AG10803 (cell line): Measurements from ENCODE around the gene ELN.

ENCODE experiments used
- DNase-seq: peaks from one replicate; pipeline ENCODE4 v3.0.0; 2010; ENCODE audit warnings: low read depth
- H3K4me3 ChIP-seq: 2 replicates; pipeline ENCODE4 v1.5.1; 2011; ENCODE audit warnings: mild to moderate bottlenecking, low read length, control low read depth
- TF ChIP-seq, protein P1 (sequence below): conservative IDR thresholded peaks from 2 replicates; pipeline ENCODE4 v1.5.1; 2011; ENCODE audit warnings: mild to moderate bottlenecking, low read length, control low read depth, inconsistent platforms

ELN gene

DNA sequence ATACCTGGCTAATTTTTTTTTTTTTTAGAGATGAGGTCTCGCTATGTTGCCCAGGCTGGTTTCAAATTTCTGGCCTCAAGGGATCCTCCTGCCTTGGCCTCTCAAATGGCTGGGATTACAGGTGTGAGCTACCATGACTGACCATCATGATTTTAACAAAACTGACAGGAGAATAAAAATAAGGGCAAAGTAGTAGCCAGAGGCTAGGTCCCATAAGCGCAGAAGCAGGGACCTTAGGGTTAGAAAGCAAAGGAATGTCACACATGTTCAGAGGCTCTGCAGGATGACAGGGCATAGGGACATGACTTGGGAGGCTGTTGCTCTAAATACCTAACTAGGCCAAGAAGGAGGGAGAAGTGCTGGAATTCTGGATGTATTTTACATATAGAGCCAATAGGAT is 50.5 kb downstream of the ELN start:
- no peak overlapping the region for H3K4me3 ChIP-seq
- TF ChIP-seq, protein P1, sequence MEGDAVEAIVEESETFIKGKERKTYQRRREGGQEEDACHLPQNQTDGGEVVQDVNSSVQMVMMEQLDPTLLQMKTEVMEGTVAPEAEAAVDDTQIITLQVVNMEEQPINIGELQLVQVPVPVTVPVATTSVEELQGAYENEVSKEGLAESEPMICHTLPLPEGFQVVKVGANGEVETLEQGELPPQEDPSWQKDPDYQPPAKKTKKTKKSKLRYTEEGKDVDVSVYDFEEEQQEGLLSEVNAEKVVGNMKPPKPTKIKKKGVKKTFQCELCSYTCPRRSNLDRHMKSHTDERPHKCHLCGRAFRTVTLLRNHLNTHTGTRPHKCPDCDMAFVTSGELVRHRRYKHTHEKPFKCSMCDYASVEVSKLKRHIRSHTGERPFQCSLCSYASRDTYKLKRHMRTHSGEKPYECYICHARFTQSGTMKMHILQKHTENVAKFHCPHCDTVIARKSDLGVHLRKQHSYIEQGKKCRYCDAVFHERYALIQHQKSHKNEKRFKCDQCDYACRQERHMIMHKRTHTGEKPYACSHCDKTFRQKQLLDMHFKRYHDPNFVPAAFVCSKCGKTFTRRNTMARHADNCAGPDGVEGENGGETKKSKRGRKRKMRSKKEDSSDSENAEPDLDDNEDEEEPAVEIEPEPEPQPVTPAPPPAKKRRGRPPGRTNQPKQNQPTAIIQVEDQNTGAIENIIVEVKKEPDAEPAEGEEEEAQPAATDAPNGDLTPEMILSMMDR = no peak
- DNase-seq = no peak

DNA sequence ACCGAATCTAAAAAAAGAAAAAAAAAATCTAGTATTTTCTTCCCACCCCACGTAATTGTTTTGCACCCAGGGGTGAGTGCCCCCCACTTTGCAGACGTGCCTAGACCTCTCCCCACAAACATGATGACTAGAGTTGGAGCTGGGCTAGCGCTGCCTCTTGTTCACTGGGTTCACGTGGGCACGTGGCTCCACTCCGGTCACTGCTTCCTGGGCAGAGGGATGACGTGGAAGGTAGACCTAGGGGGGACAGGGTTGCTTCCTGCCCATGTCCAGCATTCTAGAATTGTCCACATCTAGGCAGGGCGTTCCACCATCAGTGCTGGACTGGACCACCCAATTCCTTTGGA is 54.8 kb downstream of the ELN start:
- H3K4me3 ChIP-seq = no peak overlapping the region
- TF ChIP-seq, protein P1 = no peak
- no peak for DNase-seq

DNA sequence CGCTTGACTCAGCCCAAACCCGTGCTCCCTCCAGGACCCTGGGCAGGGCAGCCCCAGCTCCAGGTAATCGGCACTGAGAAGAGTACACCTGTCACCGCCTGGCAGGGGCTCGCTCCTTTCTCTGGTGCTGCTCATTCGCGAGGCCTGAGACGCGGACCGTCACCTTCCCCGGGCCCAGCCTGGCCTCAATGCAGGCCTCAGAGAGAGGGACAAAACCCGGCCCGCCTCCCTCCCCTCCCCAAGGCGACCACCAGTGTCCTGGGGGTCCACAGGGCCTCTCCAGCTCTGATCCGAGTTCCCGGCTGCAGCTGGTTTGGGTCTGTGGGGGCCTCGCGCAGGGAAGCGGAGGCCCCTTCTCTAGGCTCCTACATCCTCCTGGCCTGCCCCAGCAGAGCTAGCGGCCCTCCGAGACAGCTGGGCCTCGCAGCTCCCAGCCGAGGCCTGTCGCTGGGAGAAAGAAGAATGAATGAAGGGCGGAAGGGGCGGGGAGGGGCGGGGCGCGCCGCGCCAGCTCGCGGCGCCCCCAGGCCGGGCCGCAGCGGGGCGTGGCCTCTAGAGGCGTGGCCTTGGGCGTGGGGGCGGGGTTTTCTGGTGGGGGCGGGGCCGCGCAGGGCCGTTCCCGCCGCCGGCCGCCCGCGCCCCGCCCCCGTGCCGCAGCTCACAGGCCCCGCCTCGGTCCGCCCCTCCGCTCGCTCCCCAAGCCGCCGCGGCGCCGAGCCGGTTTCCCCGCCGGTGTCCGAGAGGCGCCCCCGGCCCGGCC is 55.3 kb downstream of the ELN start, which contains the start of gene LIMK1:
Gene LIMK1, plus strand, starts transcription at position 688 of the 760 bp plus-strand sequence. CDS start 187 bp downstream, outside the sequence.
- peak within 1 kb of the TSS; percentile 69 for H3K4me3 ChIP-seq
- peak; percentile 64 for DNase-seq
- TF ChIP-seq, protein P1 = no peak

DNA sequence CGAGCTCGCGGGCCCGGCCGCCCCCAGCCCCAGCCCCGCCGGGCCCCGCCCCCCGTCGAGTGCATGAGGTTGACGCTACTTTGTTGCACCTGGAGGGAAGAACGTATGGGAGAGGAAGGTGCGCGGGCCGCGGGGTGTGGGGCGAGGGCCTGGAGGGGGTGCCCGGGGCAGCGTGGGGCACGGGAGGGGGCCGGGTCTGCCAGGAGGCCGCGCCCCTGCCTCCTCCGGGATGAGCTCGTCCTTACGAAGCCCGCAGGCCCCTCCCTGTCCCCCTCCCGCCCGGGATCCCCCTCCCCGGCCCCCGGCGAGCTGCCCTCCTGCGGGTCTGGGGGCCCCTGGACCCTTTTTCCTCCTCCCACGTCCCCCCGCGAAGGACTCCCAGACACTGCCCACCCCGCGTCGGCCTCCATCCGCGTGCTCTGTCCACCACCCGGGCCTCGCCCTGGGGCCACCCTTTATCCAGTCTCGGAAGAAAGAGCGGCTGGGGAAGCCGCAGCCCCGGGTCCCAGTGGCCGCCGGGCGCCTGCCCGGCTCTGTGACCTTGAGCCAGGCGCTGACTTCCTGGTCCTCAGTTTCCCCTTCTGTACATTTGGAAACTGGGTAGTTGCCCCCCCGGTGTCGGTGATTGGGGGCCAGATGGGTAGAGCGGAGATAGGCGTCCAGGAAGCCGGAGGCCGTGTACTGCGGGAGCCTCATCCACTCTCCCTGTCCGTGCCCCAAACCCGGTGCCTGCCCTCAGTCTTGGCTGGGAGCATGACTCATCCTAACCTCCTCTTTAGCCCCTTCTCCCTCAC is 56.2 kb downstream of the ELN start:
- TF ChIP-seq, protein P1 = no peak
- H3K4me3 ChIP-seq = peak overlapping the region; percentile 69
- DNase-seq = peak; percentile 56

DNA sequence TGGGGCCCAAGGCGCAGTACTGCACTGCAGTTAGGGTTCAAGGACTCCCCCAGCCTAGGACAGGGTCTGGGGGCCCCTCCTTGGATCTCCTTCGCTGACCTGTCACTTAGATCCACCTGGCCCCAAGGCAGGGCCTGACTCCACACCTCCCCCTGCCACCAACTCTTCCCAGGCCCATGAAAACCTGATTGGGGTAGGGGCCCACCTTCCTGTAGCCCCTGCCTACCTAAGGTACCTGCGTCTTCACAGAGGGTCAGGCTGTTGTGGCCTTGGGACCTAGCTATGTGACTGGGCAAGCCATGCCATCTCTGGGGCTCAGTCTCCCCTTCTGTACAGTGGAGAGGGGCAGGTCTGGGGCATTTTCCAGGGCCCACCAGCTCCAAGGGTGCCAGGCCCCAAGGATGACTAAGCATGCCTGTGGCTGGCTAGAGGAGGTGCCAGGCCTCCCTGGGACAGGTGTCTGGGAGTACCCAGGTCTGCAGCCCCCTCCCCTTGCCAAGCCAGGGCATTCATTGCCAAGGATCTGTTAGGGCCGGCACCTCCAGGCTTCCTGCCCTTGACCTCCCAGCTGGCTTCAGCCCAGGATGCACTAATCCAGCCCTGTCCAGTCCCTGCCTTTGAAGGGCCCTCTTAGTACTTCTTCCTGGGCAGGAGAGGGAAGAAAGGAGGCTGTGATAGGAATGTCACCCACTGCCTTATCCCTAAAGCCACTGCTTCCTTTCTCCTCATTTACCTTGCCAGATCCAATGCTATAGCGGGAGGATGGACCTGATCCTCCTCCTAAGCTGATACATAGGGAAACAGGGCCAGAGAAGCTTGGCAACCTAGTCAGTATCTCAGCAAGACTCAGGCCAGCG is 57.0 kb downstream of the ELN start:
- H3K4me3 ChIP-seq = peak overlapping the region; percentile 69
- TF ChIP-seq, protein P1 = no peak
- DNase-seq = no peak

DNA sequence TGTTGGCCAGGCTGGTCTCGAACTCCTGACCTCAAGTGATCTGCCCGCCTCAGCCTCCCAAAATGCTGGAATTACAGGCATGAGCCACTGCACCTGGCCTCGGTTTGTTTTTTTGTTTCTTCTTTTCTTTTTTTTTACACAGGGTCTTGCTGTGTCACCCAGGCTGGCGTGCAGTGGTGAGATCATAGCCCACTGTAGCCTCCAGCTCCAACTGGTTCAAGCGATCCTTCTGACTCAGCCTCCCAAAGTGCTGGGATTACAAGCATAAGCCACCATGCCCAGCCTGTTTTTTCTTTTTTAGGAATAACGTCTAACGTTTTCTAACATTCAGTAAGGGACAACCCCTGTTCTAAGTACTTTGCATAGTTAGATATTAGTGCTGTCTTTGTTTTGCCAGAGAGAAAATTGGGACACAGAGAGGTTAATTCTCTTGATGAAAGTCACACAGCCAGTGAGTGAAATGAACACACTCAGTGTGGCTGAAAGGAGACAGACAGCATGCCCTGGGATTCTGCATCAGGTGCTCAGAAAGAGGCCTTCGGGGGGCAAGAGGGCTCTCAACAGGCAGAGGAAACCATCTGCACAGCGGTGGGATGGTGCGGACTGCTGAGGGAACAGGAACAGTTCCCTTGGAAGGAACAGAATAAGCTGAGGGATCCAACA is 59.9 kb downstream of the ELN start:
- no peak for DNase-seq
- TF ChIP-seq, protein P1 = no peak
- H3K4me3 ChIP-seq = no peak overlapping the region
